SK-N-SH (cell line): Measurements from ENCODE around the gene FZD2. TPM values are rescaled to one million over a fixed set of nuclear protein-coding genes. Genes with fewer than 3 reads are reported as not detected.

Source experiments
- CTCF ChIA-PET: fragments of 300-600, 350-600 bp; formaldehyde crosslinking; extraction: SDS; loops from one replicate; lab custom pipeline; 2021; lab: Yijun Ruan, JAX
- POLR2A ChIA-PET: fragments of 350-600 bp; sonication (Branson Sonifier 250); formaldehyde crosslinking; extraction: SDS; loops from one replicate; lab custom pipeline; 2020; ENCODE audit warnings: antibody characterized with exemption, inconsistent platforms; lab: Yijun Ruan, JAX
- DNase-seq: peaks from one replicate; pipeline ENCODE4 v3.0.0; 2012
- H2AFZ ChIP-seq: fragments of 200-600 bp; sonication (generic); 2 replicates; pipeline ENCODE4 v1.8.1; 2016; ENCODE audit warnings: antibody characterized with exemption, mild to moderate bottlenecking, low read depth
- H3F3A ChIP-seq: fragments of 200-600 bp; sonication (generic); replicated peaks from 2 replicates; pipeline ENCODE3; 2016; ENCODE audit warnings: antibody characterized with exemption, mild to moderate bottlenecking; ENCODE audit not compliant: insufficient read depth
- H3K27ac ChIP-seq, 2 experiments: fragments of 200-500 bp in 1 of 2; fragments of 200-600 bp in 1 of 2; sonication (Bioruptor generic) in 1 of 2; sonication (generic), shearing (Covaris generic) in 1 of 2; 2 replicates each; pipeline versions ENCODE4 v1.5.1 to v1.6.1; 2014 to 2016; ENCODE audit warnings: low read depth in 2 of 2, inconsistent platforms in 1 of 2, low read length in 1 of 2, mild to moderate bottlenecking in 1 of 2, mixed read lengths in 1 of 2
- H3K27me3 ChIP-seq: fragments of 200-600 bp; sonication (generic), shearing (Covaris generic); 2 replicates; pipeline ENCODE4 v1.6.1; 2016; ENCODE audit warnings: mixed run types; ENCODE audit not compliant: insufficient read depth
- H3K36me3 ChIP-seq, 2 experiments: fragments of 200-500 bp in 1 of 2; fragments of 200-600 bp in 1 of 2; sonication (Bioruptor generic) in 1 of 2; sonication (generic) in 1 of 2; replicated peaks in 1 of 2; 2 replicates each; pipeline versions ENCODE3 to v1.5.1; 2014 to 2016; ENCODE audit warnings: low read length in 1 of 2, mild to moderate bottlenecking in 1 of 2; ENCODE audit not compliant: insufficient read depth in 2 of 2, control insufficient read depth in 1 of 2
- H3K4me1 ChIP-seq, 2 experiments: fragments of 200-500 bp in 1 of 2; fragments of 200-600 bp in 1 of 2; sonication (Bioruptor generic) in 1 of 2; sonication (generic), shearing (Covaris generic) in 1 of 2; 2 replicates each; pipeline versions ENCODE4 v1.5.1 to v1.6.1; 2014 to 2016; ENCODE audit warnings: low read depth in 1 of 2, low read length in 1 of 2, mixed run types in 1 of 2; ENCODE audit not compliant: insufficient read depth in 2 of 2, control insufficient read depth in 1 of 2
- H3K4me2 ChIP-seq: fragments of 200-600 bp; sonication (generic), shearing (Covaris generic); 2 replicates; pipeline ENCODE4 v1.6.1; 2017; ENCODE audit warnings: mixed run types
- H3K4me3 ChIP-seq, 2 experiments: fragments of 200-500 bp in 1 of 2; fragments of 200-600 bp in 1 of 2; sonication (Bioruptor generic) in 1 of 2; sonication (generic), shearing (Covaris generic) in 1 of 2; 2 replicates each; pipeline versions ENCODE4 v1.5.1 to v1.8.1; 2014 to 2016; ENCODE audit warnings: low read depth in 2 of 2, inconsistent platforms in 1 of 2, low read length in 1 of 2, mild to moderate bottlenecking in 1 of 2, mixed read lengths in 1 of 2, moderate library complexity in 1 of 2
- H3K79me2 ChIP-seq: fragments of 200-600 bp; sonication (generic); 2 replicates; pipeline ENCODE4 v1.8.1; 2017; ENCODE audit warnings: mild to moderate bottlenecking; ENCODE audit not compliant: insufficient read depth
- H3K9ac ChIP-seq: fragments of 200-600 bp; sonication (generic); 2 replicates; pipeline ENCODE4 v1.6.1; 2017; ENCODE audit warnings: mixed run types
- H3K9me2 ChIP-seq: fragments of 200-600 bp; sonication (generic); 2 replicates; pipeline ENCODE4 v1.6.1; 2017; ENCODE audit warnings: mixed run types
- H3K9me3 ChIP-seq: fragments of 200-600 bp; sonication (generic); 2 replicates; pipeline ENCODE4 v1.6.1; 2017; ENCODE audit warnings: mixed run types, mild to moderate bottlenecking, moderate library complexity
- H4K20me1 ChIP-seq: fragments of 200-600 bp; sonication (generic); 2 replicates; pipeline ENCODE4 v1.6.1; 2017; ENCODE audit warnings: mild to moderate bottlenecking, mixed run types; ENCODE audit not compliant: insufficient read depth
- CHD2 ChIP-seq: fragments of 150-350 bp; IDR thresholded peaks from 2 replicates; pipeline ENCODE4 v1.6.1; 2018; ENCODE audit warnings: low read length; ENCODE audit not compliant: partially characterized antibody
- CTCF ChIP-seq: fragments of 200-600 bp; sonication (generic); IDR thresholded peaks from 2 replicates; pipeline ENCODE4 v1.6.1; 2017; ENCODE audit warnings: antibody characterized with exemption, mild to moderate bottlenecking, moderate library complexity
- ELF1 ChIP-seq: IDR thresholded peaks from 2 replicates; pipeline ENCODE4 v1.4.0; 2012
- FOXJ3 ChIP-seq: sonication (generic); formaldehyde crosslinking; IDR thresholded peaks from 2 replicates; pipeline ENCODE4 v1.5.1; 2020; ENCODE audit warnings: mild to moderate bottlenecking, missing genetic modification reagents
- FOXM1 ChIP-seq: IDR thresholded peaks from 2 replicates; pipeline ENCODE4 v1.4.0; 2012; ENCODE audit warnings: low read depth, mild to moderate bottlenecking
- GATA2 ChIP-seq: sonication (generic); formaldehyde crosslinking; IDR thresholded peaks from 2 replicates; pipeline ENCODE4 v1.5.0; 2020; ENCODE audit warnings: mild to moderate bottlenecking, missing genetic modification reagents
- IRF3 ChIP-seq: fragments of 150-350 bp; IDR thresholded peaks from 2 replicates; pipeline ENCODE4 v1.6.1; 2016; ENCODE audit warnings: mild to moderate bottlenecking, low read depth, low read length
- MEF2A ChIP-seq: IDR thresholded peaks from 2 replicates; pipeline ENCODE4 v1.4.0; 2012; ENCODE audit warnings: low read depth, borderline replicate concordance
- NFIC ChIP-seq: IDR thresholded peaks from 2 replicates; pipeline ENCODE4 v1.4.0; 2012; ENCODE audit warnings: borderline replicate concordance
- NRF1 ChIP-seq: IDR thresholded peaks from 2 replicates; pipeline ENCODE4 v1.6.1; 2012; ENCODE audit warnings: low read depth, mild to moderate bottlenecking, low read length
- RAD21 ChIP-seq: IDR thresholded peaks from 2 replicates; pipeline ENCODE4 v1.6.1; 2012; ENCODE audit warnings: mild to moderate bottlenecking, low read length
- SMC3 ChIP-seq: IDR thresholded peaks from 2 replicates; pipeline ENCODE4 v1.6.1; 2012; ENCODE audit warnings: low read depth, low read length, improper control_type of control experiment
- YY1 ChIP-seq: IDR thresholded peaks from 2 replicates; pipeline ENCODE4 v1.4.0; 2012; ENCODE audit warnings: low read depth, mild to moderate bottlenecking
- ZBTB33 ChIP-seq: IDR thresholded peaks from 2 replicates; pipeline ENCODE4 v1.4.0; 2012; ENCODE audit warnings: low read depth, borderline replicate concordance
- WGBS: methylation state at CpG from one replicate; pipeline ENCODE4 v1.1.6; 2017; ENCODE audit warnings: low lambda C conversion rate; 5-methylcytosine and 5-hydroxymethylcytosine counted together
- polyA plus RNA-seq, 3 experiments: library from polyadenylated mRNA; depleted of rRNA; stranded (reverse); fragments of >200 nt; gene quantifications; 2 replicates each; pipeline ENCODE4 v1.2.3, GENCODE V29; 2012
- TF ChIP-seq, protein P1 (sequence below): IDR thresholded peaks from 2 replicates; pipeline ENCODE4 v1.4.0; 2012; ENCODE audit warnings: low read depth, borderline replicate concordance
- TF ChIP-seq, protein P2 (sequence below): IDR thresholded peaks from 2 replicates; pipeline ENCODE4 v1.4.0; 2012; ENCODE audit warnings: low read depth

FZD2 gene
- polyA plus RNA-seq, 1 of the 3 experiments (the other 2 are of a cell fraction) = 35.1 TPM

DNA sequence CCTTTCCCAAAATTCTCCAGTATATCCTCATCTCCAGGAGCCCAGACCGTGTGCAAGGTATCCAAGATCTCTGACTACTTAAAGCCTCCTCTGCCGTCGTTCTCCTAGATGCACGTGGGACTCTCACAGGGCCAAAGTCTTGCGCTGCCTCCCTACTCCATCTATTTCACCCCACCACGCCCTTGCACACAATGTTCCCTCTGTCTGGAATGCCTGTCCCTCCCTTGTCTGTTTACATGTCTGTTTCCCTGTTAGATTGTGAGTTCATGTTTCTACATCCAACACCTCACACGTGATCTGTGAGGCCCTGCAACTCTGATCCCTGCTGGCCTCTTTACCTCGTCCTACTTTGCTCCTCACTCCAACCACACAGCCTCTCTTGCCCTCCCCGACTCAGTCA is 4.9 kb upstream of the FZD2 start:
- H3K27ac ChIP-seq = no peak overlapping the region
- H3K79me2 ChIP-seq = no peaks in the 10 kb centered on the region
- no peaks in the 10 kb centered on the region for H4K20me1 ChIP-seq
- no peak for TF ChIP-seq SMC3
- TF ChIP-seq, protein P1, sequence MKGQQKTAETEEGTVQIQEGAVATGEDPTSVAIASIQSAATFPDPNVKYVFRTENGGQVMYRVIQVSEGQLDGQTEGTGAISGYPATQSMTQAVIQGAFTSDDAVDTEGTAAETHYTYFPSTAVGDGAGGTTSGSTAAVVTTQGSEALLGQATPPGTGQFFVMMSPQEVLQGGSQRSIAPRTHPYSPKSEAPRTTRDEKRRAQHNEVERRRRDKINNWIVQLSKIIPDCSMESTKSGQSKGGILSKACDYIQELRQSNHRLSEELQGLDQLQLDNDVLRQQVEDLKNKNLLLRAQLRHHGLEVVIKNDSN = no peak
- TF ChIP-seq RAD21 = no peak
- no peak for TF ChIP-seq YY1
- no peak for TF ChIP-seq GATA2
- TF ChIP-seq FOXJ3 (CRISPR knock-in tag) = no peak
- TF ChIP-seq MEF2A = no peak
- TF ChIP-seq, protein P2, sequence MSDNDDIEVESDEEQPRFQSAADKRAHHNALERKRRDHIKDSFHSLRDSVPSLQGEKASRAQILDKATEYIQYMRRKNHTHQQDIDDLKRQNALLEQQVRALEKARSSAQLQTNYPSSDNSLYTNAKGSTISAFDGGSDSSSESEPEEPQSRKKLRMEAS = no peak
- TF ChIP-seq NRF1 = no peak
- no peak for TF ChIP-seq ELF1
- TF ChIP-seq ZBTB33 = no peak
- no peak for TF ChIP-seq FOXM1
- TF ChIP-seq IRF3 = no peak
- no peaks in the 10 kb centered on the region for H3K9me3 ChIP-seq
- H3K4me1 ChIP-seq = peaks cover 10 to 20% of the 10 kb centered on the region in 2 experiments
- H3K9ac ChIP-seq = no peak overlapping the region
- H3K9me2 ChIP-seq = no peaks in the 10 kb centered on the region
- POLR2A ChIA-PET = no interaction called here
- H3K4me3 ChIP-seq = no peak overlapping the region
- H3K36me3 ChIP-seq = no peaks in the 10 kb centered on the region
- H3K4me2 ChIP-seq = no peak overlapping the region
- H3K27me3 ChIP-seq = no peaks in the 10 kb centered on the region
- DNase-seq = no peak
- peaks cover 12% of the 10 kb centered on the region for H3F3A ChIP-seq
- 84% methylated on average over 9 of the region's 9 CpGs for WGBS
- H2AFZ ChIP-seq = no peak overlapping the region
- CTCF ChIA-PET = no interaction called here

- no peaks in the 10 kb centered on the region for H3K27me3 ChIP-seq
- peaks cover under 1 to 3% of the 10 kb centered on the region in 2 experiments for H3K36me3 ChIP-seq
- H3K4me3 ChIP-seq = no peak overlapping the region
- no peak for DNase-seq
- peak overlapping the region; percentile 31 to 92; a peak in 3 of 4 replicates for H3K27ac ChIP-seq
- peak overlapping the region; percentile 84; the same call in 1 of the 2 replicates for H3K4me2 ChIP-seq
- ChIA-PET CTCF (interaction anchor here (0.9 to 5.2 kb wide), 3 partner anchors 22 to 83 kb away, joined by 3 to 23 read pairs (median 4); no protein-coding TSS in a partner anchor), POLR2A (no interaction called here)
- no peaks in the 10 kb centered on the region for H3K9me2 ChIP-seq
- H3F3A ChIP-seq = peaks cover 7% of the 10 kb centered on the region
- H3K9me3 ChIP-seq = no peaks in the 10 kb centered on the region
- peaks cover 11 to 33% of the 10 kb centered on the region in 2 experiments; a peak in 3 of 4 replicates for H3K4me1 ChIP-seq
- peaks cover 12% of the 10 kb centered on the region; the same call in 1 of the 2 replicates for H4K20me1 ChIP-seq
- 44% methylated on average over 5 of the region's 5 CpGs for WGBS
- TF ChIP-seq NFIC (0 out of 2 replicates have a peak, but pooled peaks have one; percentile 55), CHD2 (no peak), CTCF (no peak)
- H3K79me2 ChIP-seq = peaks cover 24% of the 10 kb centered on the region
- peak overlapping the region; percentile 52; the same call in 1 of the 2 replicates for H2AFZ ChIP-seq
- no peak overlapping the region; the same call in 1 of the 2 replicates for H3K9ac ChIP-seq
Measured at GRCh38 chr17:44555099-44555498, 2.2 kb upstream of the FZD2 start.
